IMR-90 (cell line): ENCODE data around the gene RNF215. TPM values are rescaled to one million over a fixed set of nuclear protein-coding genes. Genes with fewer than 3 reads are reported as not detected.

ENCODE experiments used
- ATAC-seq: fragments of 200-7000 bp; cut with Tn5 transposase; 2 replicates; pipeline ENCODE4 v1.9.1; 2020; ENCODE audit warnings: low read depth, mild to moderate bottlenecking, moderate library complexity
- BruUV-seq: library from RNA; stranded (reverse); fragments of 400-500 nt; replicated peaks from 2 replicates; lab custom pipeline; 2021; lab: Mats Ljungman, UMichigan
- CTCF ChIA-PET: fragments of 300-600 bp; formaldehyde crosslinking; extraction: SDS; loops from one replicate; lab custom pipeline; 2021; ENCODE audit warnings: antibody characterized with exemption; lab: Yijun Ruan, JAX
- POLR2A ChIA-PET: fragments of 300-600 bp; sonication (Branson Sonifier 250); formaldehyde crosslinking; loops from one replicate; lab custom pipeline; 2022; ENCODE audit warnings: antibody characterized with exemption; ENCODE audit not compliant: unreplicated experiment; lab: Charles Lee
- DNase-seq: peaks from one replicate; pipeline ENCODE4 v3.0.0; 2013
- H2AFZ ChIP-seq: replicated peaks from 2 replicates; pipeline ENCODE3; 2013; ENCODE audit warnings: low read length, mild to moderate bottlenecking; ENCODE audit not compliant: poor library complexity
- H2AK5ac ChIP-seq: 2 replicates; pipeline ENCODE4 v1.6.1; 2013; ENCODE audit warnings: low read depth, low read length, inconsistent platforms
- H2AK9ac ChIP-seq: replicated peaks from 2 replicates; pipeline ENCODE3; 2013; ENCODE audit warnings: mild to moderate bottlenecking, low read depth, low read length, moderate library complexity; ENCODE audit not compliant: poor library complexity
- H2BK120ac ChIP-seq: 2 replicates; pipeline ENCODE4 v1.6.1; 2013; ENCODE audit warnings: low read depth, low read length, inconsistent platforms
- H2BK15ac ChIP-seq: 3 replicates; pipeline ENCODE4 v1.6.1; 2013; ENCODE audit warnings: low read depth, low read length, inconsistent platforms
- H2BK20ac ChIP-seq: 2 replicates; pipeline ENCODE4 v1.6.1; 2013; ENCODE audit warnings: low read depth, mild to moderate bottlenecking, inconsistent platforms, low read length, moderate library complexity
- H2BK5ac ChIP-seq: 2 replicates; pipeline ENCODE4 v1.6.1; 2013; ENCODE audit warnings: mild to moderate bottlenecking, low read depth, low read length, inconsistent platforms; ENCODE audit not compliant: poor library complexity, severe bottlenecking
- H3K14ac ChIP-seq: replicated peaks from 2 replicates; pipeline ENCODE4 v1.6.1; 2013; ENCODE audit warnings: low read depth, low read length, inconsistent platforms
- H3K18ac ChIP-seq: 2 replicates; pipeline ENCODE4 v1.6.1; 2013; ENCODE audit warnings: low read depth, low read length, control low read depth
- H3K23ac ChIP-seq: 2 replicates; pipeline ENCODE4 v1.6.1; 2013; ENCODE audit warnings: low read depth, low read length, inconsistent platforms
- H3K27ac ChIP-seq: 2 replicates; pipeline ENCODE4 v1.5.1; 2013; ENCODE audit warnings: mild to moderate bottlenecking, control low read depth, low read length; ENCODE audit not compliant: insufficient read depth
- H3K27me3 ChIP-seq: 2 replicates; pipeline ENCODE4 v1.6.1; 2013; ENCODE audit warnings: low read length; ENCODE audit not compliant: control insufficient read depth, insufficient read depth
- H3K36me3 ChIP-seq: 2 replicates; pipeline ENCODE4 v1.6.1; 2013; ENCODE audit warnings: low read length, mixed read lengths; ENCODE audit not compliant: control insufficient read depth, insufficient read depth
- H3K4ac ChIP-seq: 2 replicates; pipeline ENCODE4 v1.6.1; 2013; ENCODE audit warnings: low read depth, low read length, inconsistent platforms
- H3K4me1 ChIP-seq: 2 replicates; pipeline ENCODE4 v1.6.1; 2013; ENCODE audit warnings: low read length, mixed read lengths; ENCODE audit not compliant: control insufficient read depth, insufficient read depth
- H3K4me2 ChIP-seq: 2 replicates; pipeline ENCODE4 v1.6.1; 2013; ENCODE audit warnings: low read depth, mild to moderate bottlenecking, control low read depth, low read length, moderate library complexity
- H3K4me3 ChIP-seq: 2 replicates; pipeline ENCODE4 v1.5.1; 2013; ENCODE audit warnings: low read depth, mild to moderate bottlenecking, control low read depth, low read length, moderate library complexity; ENCODE audit not compliant: insufficient read depth
- H3K56ac ChIP-seq: 2 replicates; pipeline ENCODE4 v1.6.1; 2013; ENCODE audit warnings: low read length, inconsistent platforms; ENCODE audit not compliant: insufficient read depth; ENCODE audit errors: extremely low read depth
- H3K79me1 ChIP-seq, 2 experiments: 2 replicates each; pipeline ENCODE4 v1.6.1; 2013; ENCODE audit warnings: low read length in 2 of 2, inconsistent platforms in 1 of 2, low read depth in 1 of 2
- H3K9ac ChIP-seq: 2 replicates; pipeline ENCODE4 v1.6.1; 2013; ENCODE audit warnings: low read depth, low read length, control low read depth
- H3K9me1 ChIP-seq: 2 replicates; pipeline ENCODE4 v1.6.1; 2013; ENCODE audit warnings: low read length, inconsistent platforms; ENCODE audit not compliant: insufficient read depth
- H3K9me3 ChIP-seq: 2 replicates; pipeline ENCODE4 v1.6.1; 2013; ENCODE audit warnings: low read length; ENCODE audit not compliant: control insufficient read depth, insufficient read depth
- H4K20me1 ChIP-seq: 2 replicates; pipeline ENCODE4 v1.6.1; 2013; ENCODE audit warnings: low read length, inconsistent platforms; ENCODE audit not compliant: insufficient read depth
- H4K5ac ChIP-seq: 2 replicates; pipeline ENCODE4 v1.6.1; 2013; ENCODE audit warnings: mild to moderate bottlenecking, low read depth, low read length, control low read depth
- H4K8ac ChIP-seq, 2 experiments: 2 replicates each; pipeline ENCODE4 v1.6.1; 2013; ENCODE audit warnings: low read depth in 2 of 2, low read length in 2 of 2, control low read depth in 1 of 2, inconsistent platforms in 1 of 2
- H4K91ac ChIP-seq: 2 replicates; pipeline ENCODE4 v1.6.1; 2013; ENCODE audit warnings: low read depth, low read length, inconsistent platforms; ENCODE audit not compliant: insufficient read depth
- CEBPB ChIP-seq: IDR thresholded peaks from 2 replicates; pipeline ENCODE4 v1.6.1; 2012; ENCODE audit warnings: low read depth, low read length, improper control_type of control experiment
- CHD1 ChIP-seq: IDR thresholded peaks from 2 replicates; pipeline ENCODE4 v1.6.1; 2012; ENCODE audit warnings: low read depth, low read length, improper control_type of control experiment
- CTCF ChIP-seq: conservative IDR thresholded peaks from 2 replicates; pipeline ENCODE4 v1.5.1; 2012; ENCODE audit warnings: mild to moderate bottlenecking, low read depth, low read length, improper control_type of control experiment
- ELK1 ChIP-seq: fragments of 150-350 bp; IDR thresholded peaks from 2 replicates; pipeline ENCODE4 v1.6.1; 2016; ENCODE audit warnings: low read depth, mild to moderate bottlenecking, low read length, moderate library complexity, borderline replicate concordance
- FOS ChIP-seq: fragments of 150-350 bp; IDR thresholded peaks from 2 replicates; pipeline ENCODE4 v1.6.1; 2016; ENCODE audit warnings: low read depth, low read length
- MAFK ChIP-seq: IDR thresholded peaks from 2 replicates; pipeline ENCODE4 v1.6.1; 2012; ENCODE audit warnings: low read depth, low read length, improper control_type of control experiment
- MAZ ChIP-seq: IDR thresholded peaks from 2 replicates; pipeline ENCODE4 v1.6.1; 2012; ENCODE audit warnings: low read depth, mild to moderate bottlenecking, low read length, improper control_type of control experiment, moderate library complexity, borderline replicate concordance
- MXI1 ChIP-seq: IDR thresholded peaks from 2 replicates; pipeline ENCODE4 v1.6.1; 2012; ENCODE audit warnings: low read depth, mild to moderate bottlenecking, low read length, moderate library complexity, borderline replicate concordance
- NFE2L2 ChIP-seq: fragments of 150-350 bp; IDR thresholded peaks from 2 replicates; pipeline ENCODE4 v1.6.1; 2016; ENCODE audit warnings: low read depth, mild to moderate bottlenecking, low read length
- RAD21 ChIP-seq: IDR thresholded peaks from 2 replicates; pipeline ENCODE4 v1.6.1; 2012; ENCODE audit warnings: low read length, improper control_type of control experiment
- RCOR1 ChIP-seq: IDR thresholded peaks from 2 replicates; pipeline ENCODE4 v1.6.1; 2012; ENCODE audit warnings: mild to moderate bottlenecking, low read length, improper control_type of control experiment; ENCODE audit not compliant: insufficient replicate concordance
- RFX5 ChIP-seq: IDR thresholded peaks from 2 replicates; pipeline ENCODE4 v1.8.0; 2012; ENCODE audit warnings: low read depth, mild to moderate bottlenecking, low read length, moderate library complexity
- SMC3 ChIP-seq: fragments of 150-350 bp; IDR thresholded peaks from 2 replicates; pipeline ENCODE4 v1.6.1; 2016; ENCODE audit warnings: low read depth, mild to moderate bottlenecking, antibody characterized with exemption, low read length, moderate library complexity
- USF2 ChIP-seq: fragments of 150-350 bp; IDR thresholded peaks from 2 replicates; pipeline ENCODE4 v1.6.1; 2017; ENCODE audit warnings: mild to moderate bottlenecking, antibody characterized with exemption, low read length, low read depth
- WGBS, 2 experiments: methylation state at CpG; one replicate each; pipeline versions ENCODE4 v1.1.5 to v1.1.7; 2013; ENCODE audit warnings: missing lambda C conversion rate in 2 of 2; ENCODE audit not compliant: insufficient read length in 1 of 2; ENCODE audit errors: extremely low coverage in 2 of 2; 5-methylcytosine and 5-hydroxymethylcytosine counted together
- dilution Hi-C: fragments of 300-500 bp; cut with HindIII; formaldehyde crosslinking; loops from one replicate; pipeline ENCODE4 v1.14.3; 2018; ENCODE audit warnings: low sequenced_read_pairs; ENCODE audit not compliant: unreplicated experiment
- in situ Hi-C: fragments of 300-500 bp; cut with MboI; formaldehyde crosslinking; loops from 3 replicates; pipeline ENCODE4 v1.14.3; 2019; ENCODE audit warnings: low sequenced_read_pairs, inconsistent platforms, mixed read lengths
- intact Hi-C: fragments of 100-400 bp; cut with micrococcal nuclease; formaldehyde crosslinking; loops from 2 replicates; pipeline ENCODE4 v1.10.0; 2022
- polyA plus RNA-seq, 3 experiments: library from polyadenylated mRNA; depleted of rRNA; stranded (reverse); fragments of >200 nt; gene quantifications; 2 replicates each; pipeline ENCODE4 v1.2.3, GENCODE V29; 2012; ENCODE audit warnings: low replicate concordance in 1 of 3
- total RNA-seq: library from RNA; depleted of rRNA; stranded (reverse); fragments of >200 nt; gene quantifications from 2 replicates; pipeline ENCODE4 v1.2.3, GENCODE V29; 2012

RNF215 gene
- total and polyA plus RNA-seq, 2 of the 4 experiments (the other 2 are of a cell fraction): 15.8 to 21.9 TPM

- WGBS, 2 experiments: 87% methylated on average over 3 of the region's 6 CpGs; no CpG with 5 or more reads in 1 of the 2 experiments
- Histone ChIP-seq H3K27ac (no peak overlapping the region), H3K79me1 (peaks cover 23 to 45% of the 10 kb centered on the region in 2 experiments), H2BK15ac (no peak overlapping the region), H3K14ac (no peak overlapping the region), H3K56ac (no peak overlapping the region), H4K8ac (no peak overlapping the region), H2AFZ (no peak overlapping the region), H2AK5ac (no peak overlapping the region), H3K9me1 (0 out of 2 replicates have a peak, but pooled peaks cover 5% of the 10 kb centered on the region), H2AK9ac (no peak overlapping the region), H2BK20ac (no peak overlapping the region), H3K4me3 (no peak overlapping the region), H3K36me3 (peaks cover 23% of the 10 kb centered on the region), H3K4me2 (no peak overlapping the region), H3K27me3 (no peaks in the 10 kb centered on the region), H4K5ac (no peak overlapping the region), H3K9me3 (no peaks in the 10 kb centered on the region), H3K23ac (no peak overlapping the region), H3K18ac (no peak overlapping the region), H2BK120ac (no peak overlapping the region), H4K20me1 (peaks cover 5% of the 10 kb centered on the region; the same call in 1 of the 2 replicates), H3K4ac (no peak overlapping the region), H3K9ac (no peak overlapping the region), H3K4me1 (peaks cover 5% of the 10 kb centered on the region), H2BK5ac (no peak overlapping the region), H4K91ac (no peak overlapping the region)
- BruUV-seq: no TSS peak
- POLR2A ChIA-PET: no interaction called here
- in situ Hi-C loops (no loop called here), intact Hi-C loops (no loop called here), dilution Hi-C loops (no loop called here)
- TF ChIP-seq SMC3: no peak
- TF ChIP-seq ELK1: no peak
- TF ChIP-seq NFE2L2: no peak
- TF ChIP-seq MXI1: no peak
- TF ChIP-seq RCOR1: no peak
- no peak for TF ChIP-seq MAZ
- TF ChIP-seq CTCF: no peak
- no peak for TF ChIP-seq MAFK
- no peak for TF ChIP-seq CEBPB
- no peak for TF ChIP-seq RAD21
- no peak for TF ChIP-seq CHD1
- no peak for TF ChIP-seq FOS
- TF ChIP-seq RFX5: no peak
- TF ChIP-seq USF2: no peak
- no peak for DNase-seq
- ATAC-seq: no peak
- CTCF ChIA-PET: no interaction called here
Observed at GRCh38 chr22:30404307-30404706, 17.1 kb upstream of the RNF215 start.
